ENCODE data around the gene SLC7A1.

- TF ChIP-seq POLR2A (IDR thresholded peaks at IDR 0.05) (no peak), CTCF (IDR thresholded peaks at IDR 0.05) (no peak)
Observed at GRCh38 chr13:29513002-29513980, 82.2 kb downstream of the SLC7A1 start.
